ENCODE data around the gene DYNLT2.

Gene DYNLT2

DNA sequence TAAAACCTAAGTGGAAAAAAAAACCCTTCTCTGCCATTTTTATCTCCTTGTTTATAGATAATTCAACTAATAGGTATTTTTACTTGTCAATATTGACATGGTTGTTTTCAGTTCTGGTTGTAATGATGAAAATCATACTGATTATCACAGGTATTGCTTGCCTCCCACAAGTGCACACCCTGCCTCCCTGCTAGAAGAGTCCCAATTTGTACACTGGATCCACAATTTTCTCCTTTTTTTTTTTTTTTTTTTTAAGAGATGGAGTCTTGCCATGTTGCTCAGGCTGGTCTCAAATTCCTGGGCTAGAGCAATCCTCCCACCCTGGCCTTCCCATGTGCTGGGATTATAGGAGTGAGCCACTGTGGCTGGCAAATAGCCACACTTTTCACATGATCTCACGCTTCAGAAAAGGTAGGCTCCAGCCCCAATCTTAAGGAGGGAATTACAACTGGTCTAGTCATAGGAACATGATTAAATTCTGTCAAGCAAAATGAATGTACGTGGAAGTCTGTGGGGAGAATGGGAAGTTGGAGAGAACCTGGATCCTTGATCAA, 12.3 kb downstream of the DYNLT2 start:
- DNase-seq (ENCODE audit: low read depth in 1 of 2, low spot score in 1 of 2) = no peak

DNA sequence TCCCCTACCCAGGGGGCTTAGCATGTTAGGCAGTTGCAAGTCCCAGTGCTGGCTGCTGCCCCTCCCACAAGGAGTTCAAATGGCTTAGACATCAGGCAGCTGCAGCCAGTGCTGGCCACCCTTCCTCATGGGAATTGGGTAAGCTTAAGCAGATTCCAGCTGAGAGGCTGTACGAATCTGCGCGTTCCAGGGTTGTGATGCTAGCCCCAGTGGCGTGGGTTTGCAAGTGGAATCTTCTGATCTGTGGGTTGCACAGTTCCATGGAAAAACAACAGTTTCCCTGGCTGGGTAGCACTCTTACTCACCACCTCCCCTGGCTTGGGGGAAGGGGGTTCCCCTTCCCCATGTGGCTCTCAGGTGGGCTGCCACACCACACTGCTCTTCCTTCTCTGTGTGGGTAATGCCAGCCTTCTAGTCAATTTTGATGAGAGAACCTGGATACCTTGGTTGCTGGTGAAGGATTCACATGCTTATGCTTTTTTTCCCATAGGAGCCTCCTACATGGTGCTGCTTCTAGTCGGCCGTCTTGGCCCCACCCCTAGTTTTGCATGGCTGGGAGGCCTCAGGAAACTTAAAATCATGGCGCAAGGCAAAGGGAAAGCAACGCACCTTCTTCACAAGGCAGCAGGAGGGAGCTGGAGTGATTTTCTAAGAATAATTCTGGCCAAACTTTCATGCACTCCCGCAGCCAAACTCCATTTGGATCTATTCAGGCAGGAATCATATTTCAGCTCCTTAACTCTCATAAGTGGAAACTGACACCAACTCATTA, 13.0 kb downstream of the DYNLT2 start:
- no peak for DNase-seq (ENCODE audit: low read depth in 1 of 2, low spot score in 1 of 2)

DNA sequence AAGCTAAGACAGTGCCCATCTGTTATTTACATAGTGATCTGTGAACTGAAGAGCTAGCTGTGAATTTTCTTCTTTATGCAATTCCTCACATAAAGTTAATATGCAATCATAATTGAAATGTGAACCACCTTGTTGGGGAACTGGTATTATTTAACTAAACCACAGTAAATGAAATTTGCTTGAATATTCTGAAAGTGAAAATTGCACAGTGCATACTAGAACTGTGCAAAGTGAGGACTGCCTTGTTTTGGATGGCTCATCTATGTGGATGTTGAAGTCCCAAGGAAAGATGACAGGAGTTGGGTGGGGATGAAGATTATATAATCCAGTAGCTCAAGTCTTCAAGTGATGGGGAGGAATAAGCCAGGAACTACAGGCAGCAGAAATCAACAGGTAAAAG, 21.4 kb downstream of the DYNLT2 start:
- DNase-seq (ENCODE audit: low read depth in 1 of 2, low spot score in 1 of 2) = no peak

DNA sequence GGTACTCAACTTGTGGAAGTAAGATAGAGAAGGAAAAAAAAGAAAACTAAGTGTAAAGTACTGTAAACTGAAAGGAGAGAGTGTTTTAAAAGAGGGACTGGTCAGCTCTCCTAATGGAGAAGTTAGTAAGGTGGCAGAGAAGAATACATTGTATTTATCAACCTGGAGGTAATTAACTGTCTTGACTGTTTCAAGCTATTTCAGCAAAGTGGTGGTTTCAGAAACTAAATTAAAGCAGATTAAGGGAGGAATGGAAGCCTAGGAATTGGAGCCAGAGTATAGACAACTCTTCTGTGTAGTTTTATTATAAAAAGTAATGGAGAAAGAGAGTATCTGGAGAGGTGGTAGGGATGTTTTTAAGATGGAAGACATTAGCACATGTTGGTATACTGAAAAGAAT, 24.4 kb downstream of the DYNLT2 start:
- no peak for DNase-seq (ENCODE audit: low read depth in 1 of 2, low spot score in 1 of 2)

DNA sequence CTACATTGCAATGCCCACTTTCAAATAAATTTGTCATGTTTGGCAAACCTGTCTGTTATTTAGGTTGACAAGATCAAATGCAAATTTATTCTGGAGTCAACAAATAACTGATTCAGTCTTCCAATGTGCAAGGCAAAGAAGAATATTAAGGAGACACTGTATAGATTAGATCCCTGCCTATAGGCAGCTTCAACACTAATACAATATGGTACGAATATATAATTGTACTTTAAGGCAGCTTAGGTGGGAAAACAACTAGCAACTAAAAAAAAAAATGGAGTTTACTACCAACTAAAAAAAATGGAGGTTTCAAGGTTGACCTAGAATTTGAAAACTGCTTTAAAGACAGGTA, 25.3 kb downstream of the DYNLT2 start:
- no peak for DNase-seq (ENCODE audit: low read depth in 1 of 2, low spot score in 1 of 2)

DNA sequence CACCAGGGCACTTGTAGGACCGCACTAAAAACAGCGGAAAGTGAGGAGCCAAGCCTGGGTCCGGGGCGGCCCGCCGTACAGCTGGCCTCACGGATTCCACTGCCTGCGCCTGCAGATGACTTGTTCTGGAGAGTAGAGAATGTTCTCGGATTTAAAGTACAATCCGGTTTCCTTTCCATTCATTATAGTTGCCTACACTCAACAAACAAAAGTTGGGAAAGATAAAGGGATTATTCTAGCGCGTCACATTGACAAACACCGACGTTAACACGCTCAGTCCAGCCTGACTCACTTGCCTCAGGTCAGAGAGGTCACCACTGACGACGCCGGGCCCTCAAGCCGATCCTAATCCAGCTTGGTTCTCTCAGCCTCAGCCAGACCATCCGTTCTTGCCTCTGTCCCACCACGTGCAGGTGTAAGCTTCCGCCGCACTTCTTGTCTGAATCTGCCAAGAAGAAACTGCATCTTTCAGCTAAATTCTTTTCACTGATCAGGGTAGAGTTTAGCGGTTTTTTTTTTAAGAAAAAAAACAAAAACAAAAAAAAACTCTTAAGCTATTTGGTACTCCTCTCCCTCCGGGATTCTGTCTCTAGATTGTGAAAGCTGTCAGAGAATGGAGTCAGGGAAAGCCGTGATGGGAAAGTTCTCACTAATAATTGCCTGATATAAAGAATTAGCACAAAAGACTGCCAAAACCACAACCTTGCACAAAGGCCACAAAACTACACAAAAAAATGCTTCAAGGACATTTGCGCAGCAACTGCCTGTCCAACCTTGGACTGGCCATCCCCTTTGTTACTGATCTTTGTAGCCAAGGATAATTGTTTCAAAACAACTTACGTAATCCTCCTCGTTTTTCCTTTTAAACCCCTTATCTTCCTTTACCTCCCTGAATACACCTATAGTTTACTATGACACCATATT, 26.0 kb downstream of the DYNLT2 start:
- DNase-seq (ENCODE audit: low read depth in 1 of 2, low spot score in 1 of 2) = no peak

DNA sequence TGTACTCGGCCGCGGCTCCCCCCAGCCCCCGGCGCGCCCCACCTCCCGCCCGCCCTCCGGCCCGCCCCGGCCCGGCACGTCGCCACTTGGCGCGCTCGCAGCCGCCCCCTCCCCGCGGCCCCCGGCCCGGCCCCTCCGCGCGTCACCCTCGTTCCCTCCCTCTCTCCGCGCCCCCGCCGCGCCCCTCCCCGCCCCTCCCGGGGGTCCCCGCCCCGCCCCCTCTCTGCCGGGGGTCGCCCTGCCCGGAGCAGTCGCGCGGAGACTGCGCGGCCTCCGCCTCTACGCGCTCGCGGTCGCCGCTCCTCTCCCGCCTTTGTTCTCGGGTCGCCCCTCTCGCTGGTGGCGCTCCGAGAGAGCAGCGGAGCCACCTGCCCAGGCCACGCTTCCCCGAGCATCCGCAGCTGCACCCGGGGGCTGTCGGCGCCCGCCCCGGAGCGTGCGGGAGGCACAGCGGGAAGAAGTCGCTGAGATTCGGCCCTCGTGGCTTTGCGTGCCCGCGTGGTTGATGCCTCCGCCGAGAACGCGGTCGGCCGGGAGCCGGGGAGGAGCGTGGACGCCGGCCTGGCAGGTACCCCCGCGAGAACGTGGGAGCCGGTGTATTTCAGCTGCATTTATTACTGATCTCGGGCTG, 26.8 kb downstream of the DYNLT2 start, which contains the start of gene PHF10:
TSS of gene PHF10 (minus strand) at position 7 of the 631 bp plus-strand sequence. CDS start 569 bp downstream, outside the sequence.
- peak; percentile 40 to 74 for DNase-seq (ENCODE audit: low read depth in 1 of 2, low spot score in 1 of 2)

DNA sequence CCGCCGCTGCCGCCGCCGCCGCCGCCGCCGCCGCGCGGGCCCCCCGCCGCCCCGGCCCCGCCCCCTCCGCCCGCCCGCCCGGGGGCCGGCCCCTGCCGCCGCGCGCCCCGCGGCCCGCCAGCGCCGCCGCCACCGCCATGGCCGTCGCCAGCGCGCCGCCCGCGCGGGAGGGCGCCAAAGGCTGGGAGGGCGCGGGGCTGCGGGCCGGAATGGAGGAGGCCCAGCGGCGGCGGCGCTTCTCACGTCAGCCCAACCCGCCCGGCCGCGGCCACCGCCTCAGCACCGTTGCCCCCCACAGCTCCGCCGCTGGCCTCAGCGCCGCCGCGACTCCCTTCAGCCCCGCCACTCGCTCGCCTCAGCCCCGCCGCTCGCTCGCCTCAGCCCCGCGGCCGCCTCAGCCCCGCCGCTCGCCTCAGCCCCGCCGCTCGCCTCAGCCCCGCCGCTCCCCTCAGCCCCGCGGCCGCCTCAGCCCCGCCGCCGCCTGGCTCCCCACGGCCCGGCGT, 27.3 kb downstream of the DYNLT2 start:
- DNase-seq (ENCODE audit: low read depth in 1 of 2, low spot score in 1 of 2) = peak; percentile 10 to 33

DNA sequence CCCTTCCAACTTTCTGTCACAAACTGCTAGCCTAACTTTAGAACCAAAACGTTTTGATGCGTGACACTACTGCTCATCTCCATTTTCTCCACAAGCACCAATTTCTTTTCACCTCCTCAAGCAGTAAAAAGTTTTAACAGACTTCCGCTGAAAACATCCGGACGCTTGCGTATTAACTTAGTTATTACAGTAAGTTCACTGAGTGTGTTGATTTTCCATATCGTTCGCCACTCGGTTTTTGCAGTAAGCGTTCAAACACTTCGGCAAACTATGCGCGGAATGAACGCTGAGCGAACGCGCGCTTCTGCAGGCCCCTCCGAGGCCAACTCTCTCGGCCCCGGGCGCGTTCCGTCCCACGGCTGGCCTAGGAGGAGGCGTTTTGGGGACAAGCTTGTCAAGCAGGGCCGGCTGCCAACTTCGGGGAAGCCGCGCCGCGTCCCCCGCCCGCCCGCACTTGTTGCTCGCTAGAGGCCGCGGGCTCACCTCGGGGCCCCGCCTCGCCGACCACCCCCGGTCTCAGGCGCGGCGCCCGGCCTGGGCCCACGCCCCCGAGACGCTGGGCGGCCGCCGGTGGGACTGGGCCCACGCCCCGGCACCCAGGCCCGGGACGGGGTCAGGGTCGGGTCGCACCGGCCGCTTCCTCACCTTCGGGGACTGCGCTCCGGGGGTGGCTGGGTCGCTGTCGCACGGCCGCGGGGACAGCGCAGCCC, 28.0 kb downstream of the DYNLT2 start:
- peak; percentile 34 to 54 for DNase-seq (ENCODE audit: low read depth in 1 of 2, low spot score in 1 of 2)

DNA sequence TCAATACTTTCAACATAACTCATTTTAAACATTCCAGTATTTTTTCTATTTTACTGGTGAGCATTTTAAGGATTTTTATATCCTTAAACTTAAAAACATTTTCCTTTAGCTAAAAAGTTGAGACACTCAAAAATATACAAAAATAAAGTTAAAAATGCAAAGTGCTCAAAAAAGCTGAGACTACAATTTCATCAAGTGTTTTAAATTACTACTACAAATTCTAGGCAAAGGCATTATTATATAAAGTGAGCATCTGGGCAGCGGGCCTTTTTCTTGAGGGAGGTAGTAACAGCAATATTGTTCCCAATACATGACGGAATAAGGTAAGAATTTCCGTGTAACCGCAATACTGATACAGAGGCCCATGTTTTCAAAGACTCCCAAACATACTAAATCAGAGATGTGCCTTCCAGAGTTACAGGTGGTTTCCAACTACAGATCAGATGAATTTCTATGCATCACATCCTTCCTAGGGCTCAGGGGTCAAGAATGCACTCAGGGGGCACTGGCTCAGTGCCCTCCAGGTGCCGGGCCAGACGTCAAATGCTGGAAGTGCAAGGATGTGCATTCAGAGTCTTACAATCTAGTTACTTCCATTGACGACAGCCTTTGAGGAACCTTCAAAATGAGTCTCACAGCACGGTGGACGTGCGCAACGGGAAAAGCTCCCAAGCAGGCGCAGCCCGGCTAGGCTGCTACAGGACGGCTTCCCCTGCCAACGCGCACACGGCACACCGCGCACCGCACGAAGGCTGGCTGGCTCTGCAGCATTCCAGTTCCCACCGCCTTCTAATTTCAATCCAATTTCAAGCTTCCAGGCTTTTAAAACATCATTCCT, 28.8 kb downstream of the DYNLT2 start:
- DNase-seq (ENCODE audit: low read depth in 1 of 2, low spot score in 1 of 2) = no peak

DNA sequence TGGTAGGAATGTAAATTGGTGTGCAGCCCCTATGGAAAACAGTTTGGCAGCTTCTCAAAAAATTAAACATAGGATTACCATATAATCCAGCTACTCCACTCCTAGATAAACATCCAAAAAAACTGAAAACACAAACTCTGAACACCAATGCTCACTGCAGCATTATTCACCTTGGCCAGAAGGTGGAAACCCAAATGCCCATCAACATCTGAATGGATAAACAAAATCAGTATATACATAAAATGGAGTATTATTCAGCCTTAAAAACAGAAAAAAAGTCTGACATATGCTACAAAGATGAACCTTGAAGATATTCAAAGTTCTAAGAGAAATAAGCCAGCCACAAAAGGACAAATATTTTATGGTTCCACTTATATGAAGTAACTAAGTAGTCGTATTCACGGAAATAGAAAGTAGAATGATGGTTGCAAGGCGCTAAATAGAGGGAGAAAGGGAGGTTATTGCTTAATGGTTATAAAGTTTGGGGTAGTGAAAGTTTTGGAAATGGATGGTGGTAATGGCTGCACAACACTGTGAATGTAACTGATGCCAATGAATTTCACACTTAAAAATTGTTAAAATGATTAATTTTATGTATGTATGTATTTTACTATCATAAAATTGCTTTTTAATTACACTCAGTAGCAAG, 31.0 kb downstream of the DYNLT2 start:
- DNase-seq (ENCODE audit: low read depth in 1 of 2, low spot score in 1 of 2) = no peak

DNA sequence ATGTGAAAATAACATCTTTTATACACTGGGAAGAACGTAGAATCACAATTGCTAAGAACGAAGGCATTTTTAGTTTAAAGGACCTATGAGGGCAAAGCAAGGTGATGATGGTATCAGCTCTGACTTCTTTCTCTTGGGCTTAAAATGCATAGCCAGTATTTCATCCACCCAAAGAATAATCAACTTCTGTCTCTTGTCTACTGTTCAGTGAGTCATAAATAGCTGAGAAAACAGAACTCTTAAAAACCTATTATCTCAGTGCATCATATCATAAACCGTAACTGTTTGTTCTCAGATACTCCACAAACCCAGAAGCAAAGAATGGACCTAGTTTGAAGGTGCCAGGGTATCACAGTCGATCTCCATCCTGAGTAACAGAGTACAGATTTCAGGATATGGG, 32.3 kb downstream of the DYNLT2 start:
- no peak for DNase-seq (ENCODE audit: low read depth in 1 of 2, low spot score in 1 of 2)

DNA sequence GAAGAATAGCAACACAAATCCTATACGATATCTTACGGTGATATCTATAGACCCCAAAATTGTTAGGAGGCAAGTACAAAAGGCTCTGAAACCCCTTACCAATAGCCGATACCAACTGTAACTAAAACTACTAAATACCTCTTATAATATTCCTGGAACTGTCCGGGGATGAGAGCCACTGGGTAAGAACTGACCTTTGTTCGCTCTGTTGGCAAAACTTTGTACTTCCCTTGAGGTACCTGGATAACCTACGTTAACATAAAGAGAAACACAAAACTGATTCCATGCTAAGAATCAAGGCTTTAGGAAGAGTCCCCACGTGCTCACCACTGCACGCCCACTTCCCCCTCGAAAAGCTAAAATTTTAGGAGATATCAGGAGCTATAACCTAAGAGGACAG, 36.8 kb downstream of the DYNLT2 start:
- DNase-seq (ENCODE audit: low read depth in 1 of 2, low spot score in 1 of 2) = no peak

DNA sequence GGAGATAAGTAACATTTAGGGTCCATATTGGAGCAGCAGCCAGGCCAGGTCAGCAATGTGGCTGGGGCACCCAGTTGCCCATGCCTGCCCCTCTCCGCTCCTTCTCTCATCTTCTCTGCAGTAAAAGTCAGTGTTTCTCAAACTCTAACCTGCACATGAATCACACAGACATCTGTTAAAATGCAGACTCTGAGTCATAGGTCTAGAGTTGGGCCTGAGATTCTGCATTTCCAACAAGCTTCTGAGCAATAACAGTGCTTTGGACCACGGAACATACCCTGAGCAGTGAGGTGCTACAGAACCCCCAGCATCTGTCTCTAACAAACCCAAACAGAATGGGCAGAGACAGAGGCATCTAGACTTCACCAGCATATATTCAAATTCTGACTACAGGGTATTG, 37.2 kb downstream of the DYNLT2 start:
- DNase-seq (ENCODE audit: low read depth in 1 of 2, low spot score in 1 of 2) = no peak

DNA sequence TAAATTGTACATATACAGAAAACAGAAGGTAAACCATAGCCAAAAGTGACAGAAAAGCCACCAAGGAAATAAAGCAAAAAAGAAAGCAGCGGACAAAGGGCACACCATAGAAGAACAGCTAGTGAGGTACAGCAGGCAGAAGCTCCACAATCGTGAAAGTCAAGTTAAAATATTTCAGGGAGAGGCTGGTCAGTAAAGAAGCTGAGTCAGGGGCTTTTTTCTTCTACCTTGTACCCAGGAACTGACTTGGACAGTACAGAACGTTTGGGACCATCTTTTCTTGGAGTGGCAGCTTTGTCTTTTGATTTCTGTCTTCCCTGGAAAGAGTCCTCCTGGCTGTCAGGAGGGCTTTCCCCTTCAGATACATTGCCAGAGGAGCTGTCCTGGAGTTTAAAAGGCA, 41.4 kb downstream of the DYNLT2 start:
- no peak for DNase-seq (ENCODE audit: low read depth in 1 of 2, low spot score in 1 of 2)

DNA sequence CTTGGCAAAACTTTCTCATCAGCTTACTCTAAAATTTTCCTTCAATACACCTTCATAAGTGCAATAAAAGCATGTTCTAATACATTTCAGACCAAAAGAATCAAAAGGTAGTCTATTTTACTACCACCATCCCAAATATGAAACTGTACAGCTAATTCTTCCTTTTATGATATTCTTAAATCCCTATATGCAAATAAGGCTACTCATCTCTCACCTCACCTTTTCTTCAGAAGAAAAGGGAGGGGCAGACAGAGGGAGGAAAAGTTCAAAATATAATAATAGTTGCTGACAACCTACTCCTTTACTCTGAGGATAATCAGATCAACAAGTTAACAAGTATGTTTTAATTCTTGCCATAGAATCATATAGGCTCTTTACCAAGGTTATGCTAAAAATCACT, 42.1 kb downstream of the DYNLT2 start:
- no peak for DNase-seq (ENCODE audit: low read depth in 1 of 2, low spot score in 1 of 2)

DNA sequence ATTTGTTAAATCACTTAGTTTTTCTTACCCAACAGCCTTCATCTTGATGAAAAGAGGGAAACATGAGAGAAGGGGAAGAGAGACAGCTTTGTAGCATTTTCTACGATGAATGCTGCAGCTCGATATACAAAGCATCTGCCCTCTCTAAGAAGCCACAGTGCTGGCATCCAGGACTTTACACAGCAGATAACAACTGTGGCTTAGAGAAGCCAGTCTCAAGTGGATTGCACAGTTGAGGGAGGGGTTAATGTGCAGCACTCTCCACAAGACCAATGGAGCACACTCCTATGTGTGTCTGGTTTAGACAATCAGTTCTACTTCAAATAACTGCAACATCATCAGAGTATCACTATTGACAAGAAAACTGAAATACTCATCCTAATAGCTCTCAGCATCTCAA, 43.6 kb downstream of the DYNLT2 start:
- DNase-seq (ENCODE audit: low read depth in 1 of 2, low spot score in 1 of 2) = no peak

DNA sequence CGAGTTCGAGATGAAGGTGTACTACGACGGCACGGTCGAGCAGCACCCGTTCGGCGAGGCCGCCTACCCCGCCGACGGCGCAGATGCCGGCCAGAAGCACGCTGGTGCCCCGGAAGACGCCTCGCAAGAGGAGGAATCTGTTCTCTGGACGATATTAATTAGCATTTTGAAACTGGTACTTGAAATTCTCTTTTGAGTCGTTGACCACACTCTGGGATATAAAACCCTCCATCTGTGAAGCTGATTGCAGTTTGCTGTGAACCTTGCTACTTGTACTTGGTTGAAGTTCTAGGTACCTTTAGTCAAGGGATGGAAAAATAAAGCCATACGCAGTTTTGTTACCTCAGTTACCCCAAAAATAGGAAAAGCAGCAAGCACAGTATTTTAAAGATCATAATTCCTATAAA, 48.5 kb downstream of the DYNLT2 start:
- no peak for DNase-seq (ENCODE audit: low read depth in 1 of 2, low spot score in 1 of 2)

Data from stimulated activated CD4-positive, alpha-beta T cell treated with anti-CD3 and anti-CD28 coated beads, Interleukin-15, amount 100 ng/mL, for 1 hour (primary cell).